DOHH2 (cell line): ENCODE data around the gene ABR.

Experiments
- EZH2phosphoT487 ChIP-seq: fragments of 200-600 bp; sonication (generic); IDR thresholded peaks from 2 replicates; pipeline ENCODE4 v1.6.1; 2017; ENCODE audit warnings: borderline replicate concordance, mild to moderate bottlenecking, antibody characterized with exemption, low read length, moderate library complexity, mixed read lengths
- TF ChIP-seq, protein P1 (sequence below): fragments of 200-600 bp; sonication (generic); IDR thresholded peaks from one replicate; pipeline ENCODE4 v1.5.1; 2014; ENCODE audit warnings: antibody characterized with exemption, mild to moderate bottlenecking, low read depth, low read length; ENCODE audit not compliant: poor library complexity, severe bottlenecking

GRCh38 chr17:1122533-1123392 is 57.0 kb downstream of the ABR start:
- TF ChIP-seq, protein P1, sequence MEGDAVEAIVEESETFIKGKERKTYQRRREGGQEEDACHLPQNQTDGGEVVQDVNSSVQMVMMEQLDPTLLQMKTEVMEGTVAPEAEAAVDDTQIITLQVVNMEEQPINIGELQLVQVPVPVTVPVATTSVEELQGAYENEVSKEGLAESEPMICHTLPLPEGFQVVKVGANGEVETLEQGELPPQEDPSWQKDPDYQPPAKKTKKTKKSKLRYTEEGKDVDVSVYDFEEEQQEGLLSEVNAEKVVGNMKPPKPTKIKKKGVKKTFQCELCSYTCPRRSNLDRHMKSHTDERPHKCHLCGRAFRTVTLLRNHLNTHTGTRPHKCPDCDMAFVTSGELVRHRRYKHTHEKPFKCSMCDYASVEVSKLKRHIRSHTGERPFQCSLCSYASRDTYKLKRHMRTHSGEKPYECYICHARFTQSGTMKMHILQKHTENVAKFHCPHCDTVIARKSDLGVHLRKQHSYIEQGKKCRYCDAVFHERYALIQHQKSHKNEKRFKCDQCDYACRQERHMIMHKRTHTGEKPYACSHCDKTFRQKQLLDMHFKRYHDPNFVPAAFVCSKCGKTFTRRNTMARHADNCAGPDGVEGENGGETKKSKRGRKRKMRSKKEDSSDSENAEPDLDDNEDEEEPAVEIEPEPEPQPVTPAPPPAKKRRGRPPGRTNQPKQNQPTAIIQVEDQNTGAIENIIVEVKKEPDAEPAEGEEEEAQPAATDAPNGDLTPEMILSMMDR: peak; percentile 79
- TF ChIP-seq EZH2phosphoT487: no peak
